ENCODE data around the gene XYLB. TPM values are rescaled to one million over a fixed set of nuclear protein-coding genes. Genes with fewer than 3 reads are reported as not detected.

Gene XYLB
- total and polyA plus RNA-seq, 9 donors = 1.4 to 7.0 (median 3.8) TPM

- Histone ChIP-seq H3K9me3 (no peaks in the 10 kb centered on the region), H3K27ac (no peak overlapping the region), H3K4me1 (ENCODE audit: insufficient read depth) (no peaks in the 10 kb centered on the region), H3K4me3 (no peak overlapping the region), H3K27me3 (no peaks in the 10 kb centered on the region), H3K36me3 (no peaks in the 10 kb centered on the region)
- no peak for DNase-seq
- WGBS, 3 donors = 77 to 80% (median 78%) methylated on average over 6 of the region's 6 CpGs
- intact Hi-C loops (cut with DNase I) = no loop called here
- no peak for TF ChIP-seq CTCF (IDR thresholded peaks at IDR 0.05)
- no peak for TF ChIP-seq EP300 (IDR thresholded peaks at IDR 0.05)
- no peak for TF ChIP-seq POLR2A (IDR thresholded peaks at IDR 0.05)
Measured at GRCh38 chr3:38335263-38335662, 11.3 kb upstream of the XYLB start.

- Histone ChIP-seq H3K27me3 (no peaks in the 10 kb centered on the region), H3K27ac (no peak overlapping the region), H3K4me1 (ENCODE audit: insufficient read depth) (no peaks in the 10 kb centered on the region), H3K4me3 (no peak overlapping the region), H3K9me3 (no peaks in the 10 kb centered on the region), H3K36me3 (no peaks in the 10 kb centered on the region)
- WGBS, 3 donors = 93 to 97% (median 93%) methylated on average over 2 of the region's 2 CpGs
- intact Hi-C loops (cut with DNase I) = no loop called here
- TF ChIP-seq POLR2A (IDR thresholded peaks at IDR 0.05) (no peak), CTCF (IDR thresholded peaks at IDR 0.05) (no peak), EP300 (IDR thresholded peaks at IDR 0.05) (no peak)
- DNase-seq = no peak
Measured at GRCh38 chr3:38337703-38338102, 8.9 kb upstream of the XYLB start.

- H3K4me1 ChIP-seq (ENCODE audit: insufficient read depth) = peaks cover 6% of the 10 kb centered on the region
- H3K9me3 ChIP-seq = no peaks in the 10 kb centered on the region
- H3K27ac ChIP-seq = no peak overlapping the region
- DNase-seq = no peak
- no peaks in the 10 kb centered on the region for H3K27me3 ChIP-seq
- WGBS, 3 donors = 78 to 82% (median 82%) methylated on average over 3 of the region's 3 CpGs
- intact Hi-C loops (cut with DNase I) = loop anchor here in 1 of 4 donors (10.0 kb wide), 1 partner anchor 229 kb away; no protein-coding TSS in a partner anchor
- H3K4me3 ChIP-seq = no peak overlapping the region
- H3K36me3 ChIP-seq = no peaks in the 10 kb centered on the region
- no peak for TF ChIP-seq CTCF (IDR thresholded peaks at IDR 0.05)
Measured at GRCh38 chr3:38343797-38344594, 2.6 kb upstream of the XYLB start.

- 40 to 52% (median 41%) methylated on average over 8 to 10 of the region's 10 CpGs for WGBS, 3 donors
- no peak for DNase-seq
- no peaks in the 10 kb centered on the region for H3K27me3 ChIP-seq
- no peak overlapping the region for H3K27ac ChIP-seq
- TF ChIP-seq POLR2A (IDR thresholded peaks at IDR 0.05) (no peak), CTCF (IDR thresholded peaks at IDR 0.05) (no peak), EP300 (IDR thresholded peaks at IDR 0.05) (no peak)
- H3K9me3 ChIP-seq = no peaks in the 10 kb centered on the region
- no peaks in the 10 kb centered on the region for H3K36me3 ChIP-seq
- H3K4me1 ChIP-seq (ENCODE audit: insufficient read depth) = peaks cover 6% of the 10 kb centered on the region
- H3K4me3 ChIP-seq = peak overlapping the region; percentile 58
- intact Hi-C loops (cut with DNase I) = loop anchor here (5.0 to 10.0 kb wide), 4 partner anchors 131 to 231 kb away; partner anchors contain the start of genes ACAA1 (in 1 of the 4) and MYD88 (in 1 of the 4)
Measured at GRCh38 chr3:38345879-38346586, 552 bp upstream of the XYLB start.

Data from ovary (tissue), 9 donors.